WTC11 (cell line): ENCODE data around the gene ANKRD24. TPM values are rescaled to one million over a fixed set of nuclear protein-coding genes. Genes with fewer than 3 reads are reported as not detected.

ENCODE experiments used
- ARID4B ChIP-seq: sonication (generic); formaldehyde crosslinking; IDR thresholded peaks from 2 replicates; pipeline ENCODE4 v1.8.0; 2023; ENCODE audit warnings: missing genetic modification reagents, mild to moderate bottlenecking, borderline replicate concordance
- CBFB ChIP-seq: sonication (generic); formaldehyde crosslinking; IDR thresholded peaks from 2 replicates; pipeline ENCODE4 v1.8.1; 2022; ENCODE audit warnings: mild to moderate bottlenecking, low read depth, missing genetic modification reagents
- EMX1 ChIP-seq: fragments of 250-450 bp; sonication (Bioruptor Pico); IDR thresholded peaks from 2 replicates; pipeline ENCODE4 v1.8.0; 2021; ENCODE audit warnings: mild to moderate bottlenecking
- GRHL2 ChIP-seq: fragments of 250-450 bp; sonication (Bioruptor Pico); IDR thresholded peaks from 2 replicates; pipeline ENCODE4 v1.8.0; 2022; ENCODE audit warnings: mild to moderate bottlenecking, moderate library complexity; ENCODE audit not compliant: insufficient replicate concordance, severe bottlenecking
- GTF2I ChIP-seq: fragments of 250-450 bp; sonication (Bioruptor Pico); conservative IDR thresholded peaks from 2 replicates; pipeline ENCODE4 v1.4.0; 2021; ENCODE audit warnings: mild to moderate bottlenecking
- JAZF1 ChIP-seq: fragments of 250-450 bp; sonication (Bioruptor Pico); IDR thresholded peaks from 2 replicates; pipeline ENCODE4 v1.9.0; 2021; ENCODE audit warnings: moderate library complexity, mild to moderate bottlenecking, inconsistent platforms
- JUN ChIP-seq: sonication (generic); formaldehyde crosslinking; IDR thresholded peaks from 2 replicates; pipeline ENCODE4 v1.8.0; 2023; ENCODE audit warnings: mild to moderate bottlenecking, missing genetic modification reagents
- MLX ChIP-seq: sonication (generic); formaldehyde crosslinking; IDR thresholded peaks from 2 replicates; pipeline ENCODE4 v1.8.1; 2023; ENCODE audit warnings: mild to moderate bottlenecking, missing genetic modification reagents, moderate library complexity
- MXD4 ChIP-seq: fragments of 250-450 bp; sonication (Bioruptor Pico); IDR thresholded peaks from 2 replicates; pipeline ENCODE4 v1.8.0; 2021; ENCODE audit warnings: mild to moderate bottlenecking, moderate library complexity, borderline replicate concordance
- NFATC4 ChIP-seq: fragments of 250-450 bp; sonication (Bioruptor Pico); IDR thresholded peaks from 2 replicates; pipeline ENCODE4 v1.9.0; 2021; ENCODE audit warnings: mild to moderate bottlenecking
- NFE2L1 ChIP-seq: sonication (generic); formaldehyde crosslinking; IDR thresholded peaks from 2 replicates; pipeline ENCODE4 v1.8.1; 2023; ENCODE audit warnings: missing genetic modification reagents
- NR2C2 ChIP-seq: sonication (generic); formaldehyde crosslinking; IDR thresholded peaks from 2 replicates; pipeline ENCODE4 v1.8.0; 2022; ENCODE audit warnings: mild to moderate bottlenecking, missing genetic modification reagents
- OVOL2 ChIP-seq: fragments of 250-450 bp; sonication (Bioruptor Pico); IDR thresholded peaks from 2 replicates; pipeline ENCODE4 v1.9.0; 2021; ENCODE audit warnings: mild to moderate bottlenecking, borderline replicate concordance
- PRDM15 ChIP-seq: sonication (generic); formaldehyde crosslinking; IDR thresholded peaks from 2 replicates; pipeline ENCODE4 v1.8.0; 2022; ENCODE audit warnings: missing genetic modification reagents
- SMAD3 ChIP-seq: sonication (generic); formaldehyde crosslinking; IDR thresholded peaks from 2 replicates; pipeline ENCODE4 v1.8.0; 2022; ENCODE audit warnings: missing genetic modification reagents, mild to moderate bottlenecking, borderline replicate concordance
- TEAD1 ChIP-seq: sonication (generic); formaldehyde crosslinking; IDR thresholded peaks from 2 replicates; pipeline ENCODE4 v1.8.0; 2022; ENCODE audit warnings: mild to moderate bottlenecking, missing genetic modification reagents
- USF2 ChIP-seq: sonication (generic); formaldehyde crosslinking; IDR thresholded peaks from 2 replicates; pipeline ENCODE4 v1.8.1; 2023; ENCODE audit warnings: mild to moderate bottlenecking, missing genetic modification reagents, moderate library complexity
- ZBTB21 ChIP-seq: sonication (generic); formaldehyde crosslinking; IDR thresholded peaks from 2 replicates; pipeline ENCODE4 v1.8.1; 2023; ENCODE audit warnings: mild to moderate bottlenecking, missing genetic modification reagents, borderline replicate concordance
- ZMAT4 ChIP-seq: fragments of 250-450 bp; sonication (Bioruptor Pico); IDR thresholded peaks from 2 replicates; pipeline ENCODE4 v1.9.0; 2021; ENCODE audit warnings: mild to moderate bottlenecking
- ZNF138 ChIP-seq: sonication (generic); formaldehyde crosslinking; conservative IDR thresholded peaks from 2 replicates; pipeline ENCODE4 v1.8.1; 2022; ENCODE audit warnings: mild to moderate bottlenecking, moderate library complexity, missing genetic modification reagents
- ZNF232 ChIP-seq: sonication (generic); formaldehyde crosslinking; IDR thresholded peaks from 2 replicates; pipeline ENCODE4 v1.8.0; 2022; ENCODE audit warnings: mild to moderate bottlenecking, missing genetic modification reagents
- ZNF281 ChIP-seq: sonication (generic); formaldehyde crosslinking; IDR thresholded peaks from 2 replicates; pipeline ENCODE4 v1.8.0; 2023; ENCODE audit warnings: mild to moderate bottlenecking, missing genetic modification reagents
- ZNF317 ChIP-seq: sonication (generic); formaldehyde crosslinking; IDR thresholded peaks from 2 replicates; pipeline ENCODE4 v1.8.1; 2023; ENCODE audit warnings: low read depth, mild to moderate bottlenecking, moderate library complexity, missing genetic modification reagents, borderline replicate concordance
- ZNF416 ChIP-seq: fragments of 250-450 bp; sonication (Bioruptor Pico); IDR thresholded peaks from 2 replicates; pipeline ENCODE4 v1.9.0; 2021; ENCODE audit warnings: mild to moderate bottlenecking, inconsistent platforms
- ZNF423 ChIP-seq: fragments of 250-450 bp; sonication (Bioruptor Pico); IDR thresholded peaks from 2 replicates; pipeline ENCODE4 v2.1.2; 2022; ENCODE audit warnings: mild to moderate bottlenecking, moderate library complexity
- ZNF671 ChIP-seq: fragments of 250-450 bp; sonication (Bioruptor Pico); IDR thresholded peaks from 2 replicates; pipeline ENCODE4 v1.8.0; 2021; ENCODE audit warnings: mild to moderate bottlenecking
- ZSCAN18 ChIP-seq: fragments of 250-450 bp; sonication (Bioruptor Pico); IDR thresholded peaks from 2 replicates; pipeline ENCODE4 v2.1.2; 2022; ENCODE audit warnings: mild to moderate bottlenecking, moderate library complexity
- total RNA-seq: library from RNA; stranded (reverse); gene quantifications from 3 replicates; pipeline ENCODE4 v1.2.3, GENCODE V29; 2021

Gene ANKRD24
- total RNA-seq, 1 experiment from 2014 or later, result 11.3 TPM

GRCh38 chr19:4172861-4173473, 9.5 kb upstream of the ANKRD24 start (continued):
- TF ChIP-seq ZSCAN18 (CRISPR knock-in tag) (no peak), ZNF671 (CRISPR knock-in tag) (no peak), JUN (CRISPR knock-in tag) (peak; percentile 84), JAZF1 (no peak), ZNF317 (CRISPR knock-in tag) (no peak), ZNF423 (CRISPR knock-in tag) (no peak), USF2 (CRISPR knock-in tag) (no peak), MLX (CRISPR knock-in tag) (no peak), CBFB (CRISPR knock-in tag) (no peak), ZNF138 (CRISPR knock-in tag) (no peak), ZBTB21 (CRISPR knock-in tag) (peak; percentile 29; the same call in 1 of the 2 replicates), ARID4B (CRISPR knock-in tag) (peak; percentile 89; the same call in 1 of the 2 replicates), EMX1 (CRISPR knock-in tag) (no peak), NFE2L1 (CRISPR knock-in tag) (peak; percentile 86), ZNF232 (CRISPR knock-in tag) (no peak), GRHL2 (CRISPR knock-in tag) (no peak), ZNF416 (no peak), NR2C2 (peak; percentile 58; the same call in 1 of the 2 replicates), OVOL2 (CRISPR knock-in tag) (no peak), PRDM15 (CRISPR knock-in tag) (no peak; the same call in none of the 2 replicates), GTF2I (CRISPR knock-in tag) (no peak), TEAD1 (CRISPR knock-in tag) (peak; percentile 91), ZMAT4 (no peak), NFATC4 (CRISPR knock-in tag) (no peak), SMAD3 (CRISPR knock-in tag) (no peak), ZNF281 (CRISPR knock-in tag) (peak; percentile 80), MXD4 (CRISPR knock-in tag) (no peak)
